Mesendoderm (in vitro differentiated cells): ENCODE measurements around the gene BTN3A1.
"Not testable (repeated sequence)": the region's sequence is repeated elsewhere in the genome, so short reads cannot be mapped to it uniquely, and the experiment has no call there.

Experiments used
- DNase-seq: peaks from one replicate; pipeline ENCODE4 v3.0.0; 2013
- H2AK5ac ChIP-seq: 2 replicates; pipeline ENCODE4 v1.6.1; 2013; ENCODE audit warnings: low read length, inconsistent platforms
- H2BK120ac ChIP-seq: 2 replicates; pipeline ENCODE4 v1.6.1; 2013; ENCODE audit warnings: low read depth, mild to moderate bottlenecking, low read length, moderate library complexity, mixed read lengths
- H2BK15ac ChIP-seq: replicated peaks from 2 replicates; pipeline ENCODE4 v1.6.1; 2013; ENCODE audit warnings: low read depth, mild to moderate bottlenecking, moderate library complexity
- H2BK5ac ChIP-seq: 2 replicates; pipeline ENCODE4 v1.6.1; 2013; ENCODE audit warnings: low read length, inconsistent platforms
- H3K18ac ChIP-seq: 2 replicates; pipeline ENCODE4 v1.6.1; 2013; ENCODE audit warnings: mild to moderate bottlenecking, low read length, mixed read lengths
- H3K23ac ChIP-seq: one replicate; pipeline ENCODE4 v1.6.1; 2013; ENCODE audit warnings: low read length
- H3K27ac ChIP-seq: 2 replicates; pipeline ENCODE4 v1.5.1; 2013; ENCODE audit warnings: low read depth, mild to moderate bottlenecking, inconsistent platforms, low read length, moderate library complexity
- H3K27me3 ChIP-seq: 2 replicates; pipeline ENCODE4 v1.6.1; 2013; ENCODE audit warnings: low read length, control low read depth, mild to moderate bottlenecking, inconsistent platforms; ENCODE audit not compliant: insufficient read depth, poor library complexity
- H3K36me3 ChIP-seq: 2 replicates; pipeline ENCODE4 v1.6.1; 2013; ENCODE audit warnings: low read length, inconsistent platforms; ENCODE audit not compliant: control insufficient read depth, insufficient read depth
- H3K4ac ChIP-seq: one replicate; pipeline ENCODE4 v1.6.1; 2013; ENCODE audit warnings: low read depth, mild to moderate bottlenecking, low read length, moderate library complexity
- H3K4me1 ChIP-seq: 2 replicates; pipeline ENCODE4 v1.6.1; 2013; ENCODE audit warnings: low read depth, low read length, inconsistent platforms; ENCODE audit not compliant: control insufficient read depth
- H3K4me2 ChIP-seq: 2 replicates; pipeline ENCODE4 v1.6.1; 2013; ENCODE audit warnings: low read length
- H3K4me3 ChIP-seq: 2 replicates; pipeline ENCODE4 v1.5.1; 2013; ENCODE audit warnings: mild to moderate bottlenecking, low read length
- H3K56ac ChIP-seq: one replicate; pipeline ENCODE4 v1.6.1; 2013; ENCODE audit warnings: low read length
- H3K79me1 ChIP-seq: 2 replicates; pipeline ENCODE4 v1.6.1; 2013; ENCODE audit warnings: low read length, inconsistent platforms
- H3K79me2 ChIP-seq: 2 replicates; pipeline ENCODE4 v1.6.1; 2013; ENCODE audit warnings: mild to moderate bottlenecking, low read length; ENCODE audit not compliant: control insufficient read depth, insufficient read depth
- H3K9ac ChIP-seq: 2 replicates; pipeline ENCODE4 v1.6.1; 2013; ENCODE audit warnings: low read length, inconsistent platforms
- H4K5ac ChIP-seq: one replicate; pipeline ENCODE4 v1.6.1; 2013; ENCODE audit warnings: low read length
- H4K8ac ChIP-seq: one replicate; pipeline ENCODE4 v1.6.1; 2013; ENCODE audit warnings: low read depth, mild to moderate bottlenecking, control low read depth, low read length, moderate library complexity
- WGBS: extraction: QIAGEN DNeasy Blood & Tissue Kit; methylation state at CpG from one replicate; pipeline ENCODE4 v1.1.7; 2013; ENCODE audit warnings: low lambda C conversion rate, missing lambda C conversion rate; ENCODE audit not compliant: insufficient coverage; ENCODE audit errors: extremely low coverage; 5-methylcytosine and 5-hydroxymethylcytosine counted together

BTN3A1 gene

GRCh38 chr6:26416288-26416687 is 14.2 kb downstream of the BTN3A1 start:
- WGBS, result no CpG with 5 or more reads among the region's 1 CpG
- Histone ChIP-seq H3K56ac (no peak overlapping the region), H3K4me2 (no peak overlapping the region), H4K5ac (no peak overlapping the region), H3K79me1 (no peaks in the 10 kb centered on the region), H2BK5ac (no peak overlapping the region), H3K18ac (no peak overlapping the region), H3K27ac (no peak overlapping the region), H3K23ac (no peak overlapping the region), H3K4me1 (no peaks in the 10 kb centered on the region), H2BK15ac (no peak overlapping the region), H2AK5ac (no peak overlapping the region), H3K9ac (no peak overlapping the region), H3K4me3 (no peak overlapping the region), H2BK120ac (no peak overlapping the region), H3K4ac (no peak overlapping the region), H4K8ac (no peak overlapping the region), H3K79me2 (no peaks in the 10 kb centered on the region), H3K36me3 (no peaks in the 10 kb centered on the region), H3K27me3 (no peaks in the 10 kb centered on the region)
- DNase-seq, result no peak

- H3K79me1 ChIP-seq, H3K4me3 ChIP-seq, H3K79me2 ChIP-seq, H2BK120ac ChIP-seq, H2BK15ac ChIP-seq, H3K4me2 ChIP-seq, H3K23ac ChIP-seq, H3K27ac ChIP-seq, H3K27me3 ChIP-seq, DNase-seq, H3K4me1 ChIP-seq, H4K5ac ChIP-seq, H2AK5ac ChIP-seq, H4K8ac ChIP-seq, H3K4ac ChIP-seq, H3K9ac ChIP-seq, H2BK5ac ChIP-seq, H3K18ac ChIP-seq, H3K56ac ChIP-seq, H3K36me3 ChIP-seq: not testable (repeated sequence)
- WGBS, result no CpG with 5 or more reads among the region's 2 CpGs
These were observed 16.0 kb downstream of the BTN3A1 start for GRCh38 chr6:26418077-26418476.

- H3K4me1 ChIP-seq, H4K5ac ChIP-seq, H3K27me3 ChIP-seq, H3K4me3 ChIP-seq, H4K8ac ChIP-seq, H3K9ac ChIP-seq, H3K23ac ChIP-seq, H2BK15ac ChIP-seq, H3K56ac ChIP-seq, H3K36me3 ChIP-seq, H3K79me2 ChIP-seq, DNase-seq, H3K4ac ChIP-seq, H3K79me1 ChIP-seq, H2AK5ac ChIP-seq, H3K27ac ChIP-seq, H3K18ac ChIP-seq, H3K4me2 ChIP-seq, H2BK5ac ChIP-seq, H2BK120ac ChIP-seq: not testable (repeated sequence)
- WGBS, result no CpG with 5 or more reads among the region's 3 CpGs
These were observed 16.7 kb downstream of the BTN3A1 start for GRCh38 chr6:26418795-26419194.

GRCh38 chr6:26420688-26421171 is 18.7 kb downstream of the BTN3A1 start:
- no peak overlapping the region for H4K8ac ChIP-seq
- no CpG with 5 or more reads among the region's 4 CpGs for WGBS
- no peak overlapping the region for H2BK120ac ChIP-seq
- no peaks in the 10 kb centered on the region for H3K36me3 ChIP-seq
- H3K27me3 ChIP-seq, result no peaks in the 10 kb centered on the region
- no peaks in the 10 kb centered on the region for H3K4me1 ChIP-seq
- H3K4me3 ChIP-seq, result peak overlapping the region; percentile 28
- H3K4me2 ChIP-seq, result peak overlapping the region; percentile 66
- H4K5ac ChIP-seq, result no peak overlapping the region
- DNase-seq, result peak; percentile 85
- peak overlapping the region; percentile 72 for H3K18ac ChIP-seq
- no peak overlapping the region for H3K27ac ChIP-seq
- H3K79me1 ChIP-seq, result no peaks in the 10 kb centered on the region
- no peak overlapping the region for H2BK15ac ChIP-seq
- no peak overlapping the region for H2BK5ac ChIP-seq
- no peaks in the 10 kb centered on the region for H3K79me2 ChIP-seq
- H3K4ac ChIP-seq, result no peak overlapping the region
- H3K9ac ChIP-seq, result peak overlapping the region; percentile 68
- H2AK5ac ChIP-seq, result no peak overlapping the region
- H3K23ac ChIP-seq, result no peak overlapping the region
- peak overlapping the region; percentile 73 for H3K56ac ChIP-seq

GRCh38 chr6:26421259-26422144 is 19.4 kb downstream of the BTN3A1 start:
- Histone ChIP-seq H3K4me2 (peak overlapping the region; percentile 77), H2BK15ac (no peak overlapping the region), H3K56ac (peak overlapping the region; percentile 95), H3K9ac (peak overlapping the region; percentile 86), H4K5ac (no peak overlapping the region), H2AK5ac (no peak overlapping the region), H2BK120ac (no peak overlapping the region), H3K79me1 (no peaks in the 10 kb centered on the region), H3K23ac (no peak overlapping the region), H4K8ac (no peak overlapping the region), H3K4ac (no peak overlapping the region), H3K4me1 (no peaks in the 10 kb centered on the region), H3K4me3 (peak overlapping the region; percentile 92), H3K27me3 (no peaks in the 10 kb centered on the region), H3K79me2 (no peaks in the 10 kb centered on the region), H3K36me3 (no peaks in the 10 kb centered on the region), H3K18ac (no peak overlapping the region), H2BK5ac (no peak overlapping the region), H3K27ac (peak overlapping the region; percentile 43)
- DNase-seq, result peak; percentile 96
- no CpG with 5 or more reads among the region's 31 CpGs for WGBS
